HL-60 (cell line): ENCODE measurements around the gene FAM221B.
A peak's percentile ranks its signal among the peaks of the same experiment; 100 is the strongest.

Experiments
- DNase-seq, 2 experiments: peaks; one replicate each; pipeline ENCODE4 v3.0.0-alpha.2; 2010 to 2020; ENCODE audit warnings: low read depth in 1 of 2, low spot score in 1 of 2
- H3K27ac ChIP-seq: fragments of 250-450 bp; sonication (Bioruptor Pico); replicated peaks from 2 replicates; pipeline ENCODE4 v1.5.1; 2020; ENCODE audit warnings: mild to moderate bottlenecking, moderate library complexity
- H3K27me3 ChIP-seq: fragments of 250-450 bp; sonication (Bioruptor Pico); 2 replicates; pipeline ENCODE4 v1.5.1; 2021; ENCODE audit warnings: mild to moderate bottlenecking, moderate library complexity; ENCODE audit not compliant: insufficient read depth, poor library complexity, severe bottlenecking
- H3K4me3 ChIP-seq: replicated peaks from 2 replicates; pipeline ENCODE4 v1.5.1; 2011; ENCODE audit warnings: mild to moderate bottlenecking, control low read depth, low read length; ENCODE audit not compliant: insufficient read depth
- GABPA ChIP-seq: IDR thresholded peaks from 2 replicates; pipeline ENCODE4 v1.6.1; 2012; ENCODE audit warnings: low read depth
- POLR2AphosphoS5 ChIP-seq: IDR thresholded peaks from 2 replicates; pipeline ENCODE4 v1.6.1; 2012; ENCODE audit warnings: low read depth
- SPI1 ChIP-seq: IDR thresholded peaks from 2 replicates; pipeline ENCODE4 v1.6.1; 2012; ENCODE audit warnings: low read depth, mild to moderate bottlenecking, borderline replicate concordance
- TF ChIP-seq, protein P1 (sequence below): IDR thresholded peaks from 2 replicates; pipeline ENCODE4 v1.6.1; 2012; ENCODE audit warnings: low read depth; ENCODE audit not compliant: insufficient replicate concordance
- TF ChIP-seq, protein P2 (sequence below): IDR thresholded peaks from one replicate; pipeline ENCODE4 v1.5.1; 2011; ENCODE audit warnings: low read length, control low read depth, inconsistent platforms; ENCODE audit not compliant: insufficient read depth

FAM221B gene

DNA sequence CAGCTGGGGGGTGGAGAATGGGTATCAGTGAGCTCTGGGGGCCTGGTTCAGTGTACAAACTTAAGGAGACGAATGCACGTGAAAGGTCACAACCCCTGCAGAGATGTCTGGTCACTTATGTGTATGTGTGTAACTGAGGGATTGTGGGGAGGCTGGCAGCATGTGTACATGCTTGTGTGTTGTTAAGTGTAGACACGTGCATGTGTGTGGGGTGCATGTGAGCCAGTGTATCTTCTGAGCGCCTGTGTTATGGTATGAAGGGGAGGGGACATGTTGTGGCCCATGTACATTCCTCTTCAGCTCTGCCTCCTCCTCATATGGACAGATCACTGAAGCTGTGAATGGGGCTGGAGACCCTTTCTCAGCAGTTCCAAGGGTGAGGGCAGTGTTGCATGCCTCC, 2.5 kb upstream of the FAM221B start:
- no peak for DNase-seq
- H3K27ac ChIP-seq = no peak overlapping the region
- H3K27me3 ChIP-seq = no peaks in the 10 kb centered on the region
- TF ChIP-seq SPI1 (no peak), POLR2AphosphoS5 (no peak), GABPA (no peak)
- TF ChIP-seq, protein P1, sequence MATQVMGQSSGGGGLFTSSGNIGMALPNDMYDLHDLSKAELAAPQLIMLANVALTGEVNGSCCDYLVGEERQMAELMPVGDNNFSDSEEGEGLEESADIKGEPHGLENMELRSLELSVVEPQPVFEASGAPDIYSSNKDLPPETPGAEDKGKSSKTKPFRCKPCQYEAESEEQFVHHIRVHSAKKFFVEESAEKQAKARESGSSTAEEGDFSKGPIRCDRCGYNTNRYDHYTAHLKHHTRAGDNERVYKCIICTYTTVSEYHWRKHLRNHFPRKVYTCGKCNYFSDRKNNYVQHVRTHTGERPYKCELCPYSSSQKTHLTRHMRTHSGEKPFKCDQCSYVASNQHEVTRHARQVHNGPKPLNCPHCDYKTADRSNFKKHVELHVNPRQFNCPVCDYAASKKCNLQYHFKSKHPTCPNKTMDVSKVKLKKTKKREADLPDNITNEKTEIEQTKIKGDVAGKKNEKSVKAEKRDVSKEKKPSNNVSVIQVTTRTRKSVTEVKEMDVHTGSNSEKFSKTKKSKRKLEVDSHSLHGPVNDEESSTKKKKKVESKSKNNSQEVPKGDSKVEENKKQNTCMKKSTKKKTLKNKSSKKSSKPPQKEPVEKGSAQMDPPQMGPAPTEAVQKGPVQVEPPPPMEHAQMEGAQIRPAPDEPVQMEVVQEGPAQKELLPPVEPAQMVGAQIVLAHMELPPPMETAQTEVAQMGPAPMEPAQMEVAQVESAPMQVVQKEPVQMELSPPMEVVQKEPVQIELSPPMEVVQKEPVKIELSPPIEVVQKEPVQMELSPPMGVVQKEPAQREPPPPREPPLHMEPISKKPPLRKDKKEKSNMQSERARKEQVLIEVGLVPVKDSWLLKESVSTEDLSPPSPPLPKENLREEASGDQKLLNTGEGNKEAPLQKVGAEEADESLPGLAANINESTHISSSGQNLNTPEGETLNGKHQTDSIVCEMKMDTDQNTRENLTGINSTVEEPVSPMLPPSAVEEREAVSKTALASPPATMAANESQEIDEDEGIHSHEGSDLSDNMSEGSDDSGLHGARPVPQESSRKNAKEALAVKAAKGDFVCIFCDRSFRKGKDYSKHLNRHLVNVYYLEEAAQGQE = no peak
- TF ChIP-seq, protein P2, sequence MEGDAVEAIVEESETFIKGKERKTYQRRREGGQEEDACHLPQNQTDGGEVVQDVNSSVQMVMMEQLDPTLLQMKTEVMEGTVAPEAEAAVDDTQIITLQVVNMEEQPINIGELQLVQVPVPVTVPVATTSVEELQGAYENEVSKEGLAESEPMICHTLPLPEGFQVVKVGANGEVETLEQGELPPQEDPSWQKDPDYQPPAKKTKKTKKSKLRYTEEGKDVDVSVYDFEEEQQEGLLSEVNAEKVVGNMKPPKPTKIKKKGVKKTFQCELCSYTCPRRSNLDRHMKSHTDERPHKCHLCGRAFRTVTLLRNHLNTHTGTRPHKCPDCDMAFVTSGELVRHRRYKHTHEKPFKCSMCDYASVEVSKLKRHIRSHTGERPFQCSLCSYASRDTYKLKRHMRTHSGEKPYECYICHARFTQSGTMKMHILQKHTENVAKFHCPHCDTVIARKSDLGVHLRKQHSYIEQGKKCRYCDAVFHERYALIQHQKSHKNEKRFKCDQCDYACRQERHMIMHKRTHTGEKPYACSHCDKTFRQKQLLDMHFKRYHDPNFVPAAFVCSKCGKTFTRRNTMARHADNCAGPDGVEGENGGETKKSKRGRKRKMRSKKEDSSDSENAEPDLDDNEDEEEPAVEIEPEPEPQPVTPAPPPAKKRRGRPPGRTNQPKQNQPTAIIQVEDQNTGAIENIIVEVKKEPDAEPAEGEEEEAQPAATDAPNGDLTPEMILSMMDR = no peak
- no peak overlapping the region for H3K4me3 ChIP-seq

DNA sequence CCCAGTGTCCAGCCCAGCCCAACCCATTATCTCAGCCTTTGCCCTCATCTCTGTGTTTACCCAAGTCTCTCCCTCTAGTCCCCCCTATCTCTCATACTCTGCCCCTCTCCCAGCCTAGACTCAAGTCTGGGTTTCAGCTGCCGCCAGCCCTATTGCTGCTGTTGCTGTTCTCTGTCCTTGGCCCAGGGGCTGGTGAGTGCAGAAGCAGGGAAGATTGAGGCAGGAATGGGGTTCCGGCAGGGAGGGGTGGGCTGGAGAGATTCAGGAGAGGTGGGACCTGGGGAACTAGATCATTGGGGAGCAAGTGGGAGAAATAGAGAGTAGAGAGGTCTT, 1.2 kb upstream of the FAM221B start:
- Histone ChIP-seq H3K27ac (no peak overlapping the region), H3K4me3 (peak overlapping the region; percentile 55; the same call in 1 of the 2 replicates)
- TF ChIP-seq, protein P2 = no peak
- no peak for TF ChIP-seq SPI1
- no peak for TF ChIP-seq GABPA
- TF ChIP-seq, protein P1 = no peak

DNA sequence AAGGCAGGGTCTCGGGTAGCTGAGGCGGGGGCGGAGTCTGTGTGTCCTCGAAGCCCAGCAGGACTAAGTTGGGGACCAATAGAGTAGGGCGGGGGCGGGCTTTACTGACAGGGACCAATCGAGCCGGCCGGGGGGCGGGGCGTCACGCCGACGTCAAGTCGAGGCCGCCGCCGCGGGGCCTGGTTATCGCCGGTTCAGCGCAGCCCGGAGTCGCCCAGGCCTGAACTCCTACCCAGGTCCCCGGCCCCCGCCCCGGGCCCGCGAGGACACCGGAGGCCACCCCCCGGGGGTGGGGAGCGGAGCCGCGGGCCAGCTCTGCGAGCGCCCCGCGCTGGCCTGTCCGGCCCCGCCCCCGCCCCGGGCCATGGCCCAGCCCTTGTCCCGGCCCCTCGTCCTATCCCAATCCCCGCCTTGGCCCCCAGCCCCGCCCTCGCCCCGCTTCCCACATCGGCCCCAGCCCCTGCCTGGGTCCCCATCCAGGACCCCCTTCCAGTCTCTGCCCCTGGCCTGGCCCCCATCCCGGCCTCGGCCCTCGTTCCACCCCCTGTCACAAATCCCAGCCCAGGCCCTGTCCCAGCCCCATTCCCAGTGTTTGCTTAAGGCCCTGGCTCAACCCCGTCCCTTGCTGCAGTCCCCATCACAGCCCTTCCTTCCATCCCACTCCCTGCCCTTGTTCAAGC, 692 bp upstream of the FAM221B start, which contains the start of gene TMEM8B:
Gene TMEM8B (plus strand): TSS at position 145 of the 680 bp plus-strand sequence. CDS start 220 bp downstream, at position 365.
- H3K27ac ChIP-seq = no peak within 1 kb of the TSS
- DNase-seq = peak; percentile 63 to 87
- no peaks in the 10 kb centered on the region for H3K27me3 ChIP-seq
- H3K4me3 ChIP-seq = peak within 1 kb of the TSS; percentile 55
- TF ChIP-seq SPI1 (no peak), POLR2AphosphoS5 (no peak), GABPA (no peak)
- TF ChIP-seq, protein P2 = no peak
- TF ChIP-seq, protein P1 = no peak

More for the DNA sequence above, 1.2 kb upstream of the FAM221B start:
- DNase-seq = no peak
- H3K27me3 ChIP-seq = no peaks in the 10 kb centered on the region
